Tracheal epithelial cell (primary cell): Measurements from ENCODE around the gene POTEB. TPM values are rescaled to one million over a fixed set of nuclear protein-coding genes. Genes with fewer than 3 reads are reported as not detected.

Source experiments
- total RNA-seq: library from RNA; depleted of rRNA; stranded (reverse); fragments of >200 nt; gene quantifications from 2 replicates; pipeline ENCODE4 v1.2.1, GENCODE V29; 2014

The POTEB gene
- total RNA-seq, result not detected in 2 replicates

DNA sequence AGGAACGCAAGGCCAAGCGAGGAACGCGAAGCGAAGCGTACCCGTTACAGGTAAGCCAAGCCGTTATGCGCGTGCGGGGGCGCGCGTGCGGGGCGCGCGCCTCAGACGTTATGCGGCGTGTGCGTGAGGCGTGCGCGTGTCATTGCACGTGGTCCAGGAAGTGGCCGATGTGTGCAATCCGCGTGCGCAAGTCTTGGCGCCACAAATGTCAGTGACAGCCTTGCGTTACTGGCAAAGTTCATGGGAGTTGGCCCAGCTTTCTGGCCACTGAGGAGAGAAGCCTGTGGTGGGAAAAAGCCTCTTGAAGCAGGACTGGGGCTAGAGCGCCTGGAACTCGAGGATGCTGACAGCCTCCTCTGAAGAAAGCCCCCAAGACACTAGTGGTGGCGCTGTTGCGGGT is at the start of gene POTEB:
TSS of gene POTEB (minus strand) at position 101 of the 400 bp plus-strand sequence. CDS start 489 bp downstream, outside the sequence.

Other genes starting within 250 kb of the POTEB start
- not detected in 2 replicates for gene OR4M2, start 202.8 kb upstream of the POTEB start, total RNA-seq